Liver (tissue), 9 donors: ENCODE measurements around the gene CRISP3. TPM values are rescaled to one million over a fixed set of nuclear protein-coding genes. Genes with fewer than 3 reads are reported as not detected.

Source experiments
- DNase-seq: peaks from one replicate; pipeline ENCODE4 v3.0.0-alpha.2; 2017; ENCODE audit warnings: low spot score
- H3K27ac ChIP-seq, 2 donors: one replicate each; pipeline ENCODE4 v1.7.0; 2013; ENCODE audit warnings: inconsistent platforms in 2 of 2, low read length in 2 of 2, control low read depth in 1 of 2, low read depth in 1 of 2, mild to moderate bottlenecking in 1 of 2
- H3K27me3 ChIP-seq, 4 donors: one replicate each; pipeline versions ENCODE4 v1.6.1 to v1.7.0; 2013; ENCODE audit warnings: low read length in 3 of 4, inconsistent platforms in 1 of 4, mild to moderate bottlenecking in 1 of 4, moderate library complexity in 1 of 4; ENCODE audit not compliant: control insufficient read depth in 4 of 4, insufficient read depth in 4 of 4
- H3K36me3 ChIP-seq, 4 donors: one replicate each; pipeline versions ENCODE4 v1.6.1 to v1.7.0; 2013; ENCODE audit warnings: low read length in 3 of 4, mild to moderate bottlenecking in 3 of 4, low read depth in 1 of 4, moderate library complexity in 1 of 4; ENCODE audit not compliant: control insufficient read depth in 4 of 4, insufficient read depth in 3 of 4
- H3K4me1 ChIP-seq, 4 donors: one replicate each; pipeline versions ENCODE4 v1.6.1 to v1.7.0; 2013; ENCODE audit warnings: low read length in 3 of 4, mild to moderate bottlenecking in 3 of 4, moderate library complexity in 1 of 4; ENCODE audit not compliant: control insufficient read depth in 4 of 4, insufficient read depth in 4 of 4
- H3K4me3 ChIP-seq, 3 donors: one replicate each; pipeline versions ENCODE4 v1.6.1 to v1.7.0; 2013; ENCODE audit warnings: low read length in 3 of 3, control low read depth in 1 of 3, low read depth in 1 of 3, mild to moderate bottlenecking in 1 of 3
- H3K9ac ChIP-seq, 2 donors: one replicate each; pipeline ENCODE4 v1.7.0; 2013; ENCODE audit warnings: low read length in 2 of 2, mild to moderate bottlenecking in 2 of 2, moderate library complexity in 2 of 2, control low read depth in 1 of 2, low read depth in 1 of 2
- H3K9me3 ChIP-seq, 4 donors: one replicate each; pipeline versions ENCODE4 v1.6.1 to v1.7.0; 2013; ENCODE audit warnings: low read length in 3 of 4; ENCODE audit not compliant: control insufficient read depth in 4 of 4
- ATF3 ChIP-seq: IDR thresholded peaks from 2 replicates; pipeline ENCODE4 v1.6.1; 2016; ENCODE audit warnings: antibody characterized with exemption
- CTCF ChIP-seq: fragments of 150-350 bp; IDR thresholded peaks from 2 replicates; pipeline ENCODE4 v1.5.1; 2017; ENCODE audit warnings: improper control_type of control experiment, low read depth, low read length; ENCODE audit not compliant: missing input control
- EGR1 ChIP-seq, 2 donors: IDR thresholded peaks; 2 replicates each; pipeline ENCODE4 v1.6.1; 2016 to 2018; ENCODE audit warnings: antibody characterized with exemption in 2 of 2, low read depth in 2 of 2
- FOXA1 ChIP-seq: IDR thresholded peaks from 2 replicates; pipeline ENCODE4 v1.6.1; 2016; ENCODE audit warnings: antibody characterized with exemption
- FOXA2 ChIP-seq: IDR thresholded peaks from 2 replicates; pipeline ENCODE4 v1.6.1; 2016; ENCODE audit warnings: antibody characterized with exemption
- GABPA ChIP-seq, 2 donors: IDR thresholded peaks in 1 of 2; conservative IDR thresholded peaks in 1 of 2; 2 replicates each; pipeline ENCODE4 v1.6.1; 2016; ENCODE audit warnings: antibody characterized with exemption in 2 of 2, mild to moderate bottlenecking in 1 of 2, moderate library complexity in 1 of 2
- HNF4A ChIP-seq, 2 donors: conservative IDR thresholded peaks; 2 replicates each; pipeline ENCODE4 v1.6.1; 2016; ENCODE audit warnings: antibody characterized with exemption in 2 of 2, mild to moderate bottlenecking in 2 of 2
- HNF4G ChIP-seq: IDR thresholded peaks from 2 replicates; pipeline ENCODE4 v1.6.1; 2016; ENCODE audit warnings: antibody characterized with exemption
- JUND ChIP-seq, 2 donors: IDR thresholded peaks; 2 replicates each; pipeline ENCODE4 v1.6.1; 2016; ENCODE audit warnings: antibody characterized with exemption in 2 of 2
- MAX ChIP-seq: IDR thresholded peaks from 2 replicates; pipeline ENCODE4 v1.6.1; 2016; ENCODE audit warnings: antibody characterized with exemption
- NR2F2 ChIP-seq: IDR thresholded peaks from 2 replicates; pipeline ENCODE4 v1.6.1; 2016; ENCODE audit warnings: antibody characterized with exemption
- RAD21 ChIP-seq, 2 donors: IDR thresholded peaks; 2 replicates each; pipeline ENCODE4 v1.6.1; 2016; ENCODE audit warnings: antibody characterized with exemption in 2 of 2, mild to moderate bottlenecking in 2 of 2
- REST ChIP-seq: IDR thresholded peaks from 2 replicates; pipeline ENCODE4 v1.6.1; 2016; ENCODE audit warnings: antibody characterized with exemption, mild to moderate bottlenecking
- RXRA ChIP-seq, 2 donors: IDR thresholded peaks; 2 replicates each; pipeline ENCODE4 v1.6.1; 2017 to 2018; ENCODE audit warnings: antibody characterized with exemption in 2 of 2, mild to moderate bottlenecking in 1 of 2
- SP1 ChIP-seq: IDR thresholded peaks from 2 replicates; pipeline ENCODE4 v1.6.1; 2018; ENCODE audit warnings: antibody characterized with exemption, mild to moderate bottlenecking
- TAF1 ChIP-seq: conservative IDR thresholded peaks from 2 replicates; pipeline ENCODE4 v1.6.1; 2016; ENCODE audit warnings: antibody characterized with exemption, mild to moderate bottlenecking
- YY1 ChIP-seq: IDR thresholded peaks from 2 replicates; pipeline ENCODE4 v1.6.1; 2016; ENCODE audit warnings: antibody characterized with exemption, mild to moderate bottlenecking
- ZBTB33 ChIP-seq: IDR thresholded peaks from 2 replicates; pipeline ENCODE4 v1.6.1; 2016; ENCODE audit warnings: antibody characterized with exemption
- WGBS: extraction: QIAGEN DNeasy Blood & Tissue Kit; methylation state at CpG from one replicate; pipeline ENCODE4 v1.1.7; 2013; 5-methylcytosine and 5-hydroxymethylcytosine counted together
- polyA plus RNA-seq, 2 donors: library from polyadenylated mRNA; stranded (reverse) in 1 of 2; unstranded in 1 of 2; fragments of 200-250 nt in 1 of 2; fragments of >200 nt in 1 of 2; fragmentation: Nextera tagmentation in 1 of 2; extraction: Ambion mirVana in 1 of 2; gene quantifications; one replicate each; pipeline versions ENCODE4 v1.2.1 to v1.2.3, GENCODE V29; 2013 to 2015
- total RNA-seq, 2 donors: library from RNA; depleted of rRNA; stranded (reverse); fragments of >200 nt; gene quantifications; one replicate each; pipeline ENCODE4 v1.2.3, GENCODE V29; 2014
- donor health status: healthy.
- donor health status: healthy.
- donor health status: healthy.
- donor health status: healthy.
- donor health status: healthy.

Gene CRISP3
- total and polyA plus RNA-seq, 4 donors: 0.08 to 1.1 (median 0.33) TPM; not detected in 1

DNA sequence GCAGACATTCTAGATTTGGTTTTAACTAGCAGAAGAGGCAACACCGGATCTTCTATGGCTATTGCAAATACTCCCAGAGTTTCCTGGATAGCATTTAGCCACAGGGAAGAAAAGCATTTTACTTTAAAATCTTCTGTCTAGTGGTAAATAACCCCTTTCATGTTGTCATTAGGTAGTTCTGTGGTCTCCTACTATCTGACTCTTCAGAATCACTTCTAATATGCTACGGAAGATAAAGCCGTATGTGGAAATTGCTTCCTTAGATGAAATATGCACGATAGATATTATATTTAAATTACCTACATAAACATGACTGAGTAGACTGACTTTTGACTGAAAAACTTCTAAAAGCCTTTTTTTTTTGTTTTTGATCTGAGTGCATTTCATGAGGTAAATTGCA is 759 bp downstream of the CRISP3 start:
- Histone ChIP-seq H3K27ac (no peak overlapping the region), H3K9ac (no peak overlapping the region), H3K27me3 (no peaks in the 10 kb centered on the region), H3K36me3 (no peaks in the 10 kb centered on the region), H3K4me1 (no peaks in the 10 kb centered on the region), H3K9me3 (no peaks in the 10 kb centered on the region), H3K4me3 (no peak overlapping the region)
- no peak for DNase-seq
- 87% methylated on average over 4 of the region's 4 CpGs for WGBS
- TF ChIP-seq NR2F2: no peak
- TF ChIP-seq MAX: no peak
- no peak for TF ChIP-seq CTCF
- TF ChIP-seq GABPA (IDR thresholded peaks at IDR 0.05 in 1 of 2, conservative IDR thresholded peaks at IDR 0.05 in 1 of 2): no peak
- TF ChIP-seq REST: no peak
- TF ChIP-seq RAD21 (IDR thresholded peaks at IDR 0.05): no peak
- TF ChIP-seq HNF4A (conservative IDR thresholded peaks at IDR 0.05): no peak
- no peak for TF ChIP-seq SP1
- TF ChIP-seq EGR1 (IDR thresholded peaks at IDR 0.05; ENCODE audit: low read depth in 2 of 2): no peak
- no peak for TF ChIP-seq YY1
- no peak for TF ChIP-seq FOXA2
- no peak for TF ChIP-seq RXRA (IDR thresholded peaks at IDR 0.05)
- TF ChIP-seq TAF1: no peak
- no peak for TF ChIP-seq FOXA1
- TF ChIP-seq ATF3: no peak
- no peak for TF ChIP-seq JUND (IDR thresholded peaks at IDR 0.05)
- TF ChIP-seq HNF4G: no peak
- TF ChIP-seq ZBTB33: no peak
